HG02678 (cell line): ENCODE data around the gene EFNA1.
"Not testable (repeated sequence)": the region's sequence is repeated elsewhere in the genome, so short reads cannot be mapped to it uniquely, and the experiment has no call there.

Source experiments
- ATAC-seq: cut with Tn5 transposase; IDR thresholded peaks from one replicate; pipeline ENCODE4 v1.9.1; 2021; ENCODE audit warnings: mild to moderate bottlenecking, moderate library complexity; ENCODE audit not compliant: unreplicated experiment

The EFNA1 gene

DNA sequence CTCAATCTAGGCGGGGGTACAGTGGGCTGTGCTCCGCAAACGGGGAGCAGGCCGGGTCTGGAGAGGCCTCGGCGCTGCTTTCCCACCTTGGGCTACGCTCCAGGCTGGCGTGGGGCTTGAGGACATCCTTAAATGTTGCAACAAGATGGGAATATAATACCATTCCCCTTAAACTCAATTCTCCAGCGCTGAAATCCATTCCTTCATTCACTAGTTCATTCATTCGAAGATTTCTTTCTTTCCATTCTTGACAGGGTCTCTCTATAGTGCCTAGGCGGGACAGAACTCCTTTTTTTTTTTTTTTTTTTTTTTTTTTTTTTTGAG is 12.9 kb downstream of the EFNA1 start:
- no peak for ATAC-seq

DNA sequence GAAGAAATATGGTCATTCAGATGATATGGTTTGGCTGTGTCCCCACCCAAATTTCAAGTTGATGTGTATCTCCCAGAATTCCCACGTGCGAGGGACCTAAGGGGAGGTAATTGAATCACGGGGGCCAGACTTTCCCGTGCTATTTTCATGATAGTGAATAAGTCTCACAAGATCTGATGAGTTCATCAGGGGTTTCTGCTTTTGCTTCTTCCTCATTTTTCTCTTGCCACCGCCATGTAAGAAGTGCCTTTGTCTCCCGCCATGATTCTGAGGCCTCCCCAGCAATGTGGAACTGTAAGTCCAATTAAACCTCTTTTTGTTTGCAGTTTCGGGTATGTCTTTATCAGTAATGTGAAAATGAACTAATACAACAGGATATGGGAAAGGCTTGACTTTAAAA is 14.1 kb downstream of the EFNA1 start:
- no peak for ATAC-seq

DNA sequence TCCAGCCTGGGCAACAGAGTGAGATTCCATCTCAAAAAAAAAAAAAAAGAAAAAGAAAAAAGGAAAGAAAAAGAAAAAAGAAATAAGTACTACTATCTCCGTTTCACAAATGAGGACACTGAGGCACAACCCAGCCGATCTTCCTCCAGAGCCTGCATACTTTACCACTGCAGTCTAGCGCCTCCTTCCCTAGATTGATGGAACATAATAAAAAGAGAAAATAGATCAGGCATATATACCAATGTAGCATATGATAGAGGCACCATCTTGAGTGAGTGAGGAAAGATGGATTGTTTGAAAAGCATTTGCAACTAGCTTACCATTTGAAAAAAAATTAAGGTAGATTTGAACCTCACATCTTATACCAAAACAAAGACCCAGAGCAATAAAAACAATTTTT is 17.8 kb downstream of the EFNA1 start:
- no peak for ATAC-seq

DNA sequence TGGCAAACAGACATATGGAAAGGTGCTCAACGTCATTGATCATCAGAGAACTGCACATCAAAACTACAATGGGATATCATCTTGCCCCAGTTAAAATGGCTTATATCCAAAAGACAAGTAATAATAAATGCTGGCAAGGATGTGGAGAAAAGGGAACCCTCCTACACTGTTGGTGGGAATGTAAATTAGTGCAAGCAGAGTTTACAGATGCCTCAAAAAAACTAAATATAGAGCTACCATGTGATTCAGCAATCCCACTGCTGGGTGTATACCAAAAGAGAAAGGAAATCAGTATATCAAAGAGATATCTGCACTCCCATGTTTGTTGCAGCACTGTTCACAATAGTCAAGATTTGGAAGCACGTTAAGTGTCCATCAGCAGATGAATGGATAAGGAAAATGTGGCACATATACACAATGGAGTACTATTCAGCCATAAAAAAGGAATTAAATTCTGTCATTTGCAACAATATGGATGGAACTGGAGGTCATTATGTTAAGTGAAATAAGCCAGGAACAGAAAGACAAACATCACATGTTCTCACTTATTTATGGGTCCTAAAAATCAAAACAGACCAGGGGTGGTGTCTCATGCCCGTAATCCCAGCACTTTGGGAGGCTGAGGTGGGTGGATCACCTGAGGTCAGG is 28.4 kb downstream of the EFNA1 start:
- not testable (repeated sequence) for ATAC-seq

DNA sequence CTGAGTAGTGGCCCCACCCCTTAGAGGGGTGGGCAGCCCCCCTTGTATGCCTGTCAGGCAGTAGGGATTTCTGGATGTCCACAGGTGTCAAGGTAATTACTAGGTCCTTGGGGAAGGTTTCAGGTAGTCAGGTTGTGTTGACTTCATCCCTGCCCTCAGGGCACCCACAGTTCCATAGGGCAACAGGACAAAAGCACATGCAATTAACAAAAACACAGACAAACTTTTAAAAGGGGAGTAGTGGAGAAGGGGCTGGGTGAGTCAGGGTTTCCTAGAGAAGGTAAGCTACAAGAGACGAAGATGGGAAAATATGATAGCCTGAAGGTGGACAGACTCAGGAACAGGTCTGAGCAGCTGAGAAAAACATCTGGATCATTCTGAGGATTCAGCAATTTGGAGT is 31.3 kb downstream of the EFNA1 start:
- no peak for ATAC-seq

DNA sequence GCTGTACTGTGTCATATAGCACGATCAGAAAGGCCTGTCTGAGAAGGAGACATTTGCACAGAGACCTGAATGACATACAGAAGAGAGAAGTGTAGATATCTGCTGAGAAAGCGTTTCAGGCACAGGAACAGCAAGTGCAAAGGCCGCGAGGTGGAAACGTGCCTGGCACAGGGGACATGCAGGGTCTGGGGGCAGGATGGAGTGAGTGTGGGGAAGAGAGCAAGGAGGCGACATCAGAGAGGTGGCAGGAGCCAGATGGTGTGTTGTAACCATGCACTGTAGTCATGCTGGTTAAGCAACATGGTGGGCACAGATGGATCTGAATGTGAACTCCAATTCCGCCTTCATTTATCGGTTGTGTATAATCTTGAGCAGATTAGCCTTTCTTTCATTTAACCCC is 32.5 kb downstream of the EFNA1 start:
- no peak for ATAC-seq

DNA sequence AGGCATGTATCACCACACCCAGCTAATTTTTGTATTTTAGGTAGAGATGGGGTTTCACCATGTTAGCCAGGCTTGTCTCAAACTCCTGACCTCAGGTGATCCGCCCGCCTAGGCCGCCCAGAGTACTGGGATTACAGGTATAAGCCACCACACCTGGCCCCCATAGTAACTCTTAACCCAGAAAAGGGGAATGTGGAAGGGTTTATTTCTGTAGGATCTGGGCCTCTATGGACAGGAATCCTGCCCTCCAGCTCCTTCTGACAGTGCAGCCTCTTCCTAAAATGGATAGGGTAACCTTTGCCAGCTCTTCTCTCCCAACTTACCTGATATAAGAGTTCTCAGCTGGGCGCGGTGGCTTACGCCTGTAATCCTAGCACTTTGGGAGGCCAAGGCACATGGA is 35.0 kb downstream of the EFNA1 start:
- not testable (repeated sequence) for ATAC-seq

DNA sequence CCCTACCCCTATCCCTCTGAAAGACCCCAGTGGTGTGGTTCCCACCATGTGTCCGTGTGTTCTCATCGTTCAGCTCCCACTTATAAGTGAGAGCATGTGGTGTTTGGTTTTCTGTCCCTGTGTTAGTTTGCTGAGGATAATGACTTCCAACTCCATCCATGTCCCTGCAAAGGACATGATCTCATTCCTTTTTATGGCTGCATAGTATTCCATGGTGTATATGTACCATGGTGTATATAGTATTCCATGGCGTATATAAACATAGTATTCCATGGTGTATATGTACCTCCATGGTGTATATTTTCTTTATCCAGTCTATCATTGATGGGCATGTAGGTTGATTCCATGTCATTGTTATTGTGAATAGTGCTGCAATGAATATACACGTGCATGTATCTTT is 36.1 kb downstream of the EFNA1 start:
- not testable (repeated sequence) for ATAC-seq

DNA sequence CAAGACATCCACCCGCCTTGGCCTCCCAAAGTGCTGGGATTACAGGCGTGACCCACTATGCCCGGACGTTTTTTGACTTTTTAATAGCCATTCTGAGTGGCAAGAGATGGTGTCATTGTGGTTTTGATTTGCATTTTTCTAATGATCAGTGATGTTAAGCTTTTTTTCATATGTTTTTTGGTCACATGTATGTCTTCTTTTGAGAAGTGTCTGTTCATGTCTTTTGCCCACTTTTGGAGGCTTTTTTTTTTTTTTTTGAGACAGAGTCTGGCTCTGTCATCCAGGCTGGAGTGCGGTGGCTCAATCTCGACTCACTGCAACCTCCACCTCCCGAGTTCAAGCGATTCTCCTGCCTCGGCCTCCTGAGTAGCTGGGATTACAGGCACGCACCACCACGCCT is 36.9 kb downstream of the EFNA1 start:
- ATAC-seq, result not testable (repeated sequence)

DNA sequence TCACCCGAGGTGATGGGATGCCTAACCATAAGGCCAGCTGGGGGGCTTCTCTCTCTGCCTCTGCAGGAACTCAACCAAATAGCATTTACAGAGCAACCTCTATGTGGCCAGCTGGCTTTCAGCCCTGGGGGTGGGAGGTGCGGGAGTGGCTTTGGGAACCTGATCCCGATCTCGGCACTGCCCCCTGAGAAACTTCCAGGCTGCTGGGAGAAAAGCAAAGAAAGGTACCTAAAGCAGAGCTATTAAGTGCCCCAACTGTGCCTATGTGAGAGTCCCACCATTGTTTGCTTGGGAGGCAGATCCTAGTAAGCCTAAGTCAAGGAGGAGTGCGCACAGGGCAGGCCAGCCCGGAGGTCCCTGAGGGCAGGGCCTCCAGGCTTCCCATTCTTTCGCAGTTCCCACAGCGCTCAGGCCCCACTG is 38.4 kb downstream of the EFNA1 start:
- no peak for ATAC-seq

DNA sequence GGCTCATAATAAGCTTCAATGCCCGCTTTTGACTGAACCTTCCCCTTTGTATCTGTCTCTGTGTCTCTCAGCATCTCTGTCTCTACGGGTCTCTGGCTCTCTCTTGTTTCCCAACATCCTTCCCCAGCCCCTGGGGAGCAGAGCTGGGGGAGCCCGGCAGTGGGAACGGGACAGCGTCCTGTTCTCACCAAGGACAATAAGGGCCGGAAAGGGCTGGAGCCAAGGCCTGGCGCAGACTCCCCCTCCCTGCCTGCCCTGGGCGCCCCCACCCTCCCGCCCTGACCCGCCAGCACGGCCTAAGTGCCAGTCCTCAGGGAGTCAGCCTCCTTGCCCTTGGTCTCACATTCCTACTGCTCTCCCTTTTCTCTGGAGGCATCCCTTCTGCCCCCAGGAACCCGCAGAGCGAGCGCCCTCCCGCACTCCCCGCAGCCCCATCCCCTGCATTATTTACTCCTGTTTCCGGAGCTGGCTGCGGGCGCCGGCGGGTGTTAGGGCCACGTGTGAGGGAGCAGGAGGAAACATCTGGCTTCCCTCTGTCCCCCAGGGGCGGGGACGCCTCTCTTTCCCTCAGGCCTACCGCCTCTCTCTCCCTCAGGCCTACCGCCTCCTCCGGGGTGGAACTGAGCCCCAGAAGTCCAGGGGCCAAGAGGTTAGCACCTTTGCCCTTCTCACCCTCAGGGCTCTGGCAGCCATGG is 38.9 kb downstream of the EFNA1 start:
- ATAC-seq, result no peak

DNA sequence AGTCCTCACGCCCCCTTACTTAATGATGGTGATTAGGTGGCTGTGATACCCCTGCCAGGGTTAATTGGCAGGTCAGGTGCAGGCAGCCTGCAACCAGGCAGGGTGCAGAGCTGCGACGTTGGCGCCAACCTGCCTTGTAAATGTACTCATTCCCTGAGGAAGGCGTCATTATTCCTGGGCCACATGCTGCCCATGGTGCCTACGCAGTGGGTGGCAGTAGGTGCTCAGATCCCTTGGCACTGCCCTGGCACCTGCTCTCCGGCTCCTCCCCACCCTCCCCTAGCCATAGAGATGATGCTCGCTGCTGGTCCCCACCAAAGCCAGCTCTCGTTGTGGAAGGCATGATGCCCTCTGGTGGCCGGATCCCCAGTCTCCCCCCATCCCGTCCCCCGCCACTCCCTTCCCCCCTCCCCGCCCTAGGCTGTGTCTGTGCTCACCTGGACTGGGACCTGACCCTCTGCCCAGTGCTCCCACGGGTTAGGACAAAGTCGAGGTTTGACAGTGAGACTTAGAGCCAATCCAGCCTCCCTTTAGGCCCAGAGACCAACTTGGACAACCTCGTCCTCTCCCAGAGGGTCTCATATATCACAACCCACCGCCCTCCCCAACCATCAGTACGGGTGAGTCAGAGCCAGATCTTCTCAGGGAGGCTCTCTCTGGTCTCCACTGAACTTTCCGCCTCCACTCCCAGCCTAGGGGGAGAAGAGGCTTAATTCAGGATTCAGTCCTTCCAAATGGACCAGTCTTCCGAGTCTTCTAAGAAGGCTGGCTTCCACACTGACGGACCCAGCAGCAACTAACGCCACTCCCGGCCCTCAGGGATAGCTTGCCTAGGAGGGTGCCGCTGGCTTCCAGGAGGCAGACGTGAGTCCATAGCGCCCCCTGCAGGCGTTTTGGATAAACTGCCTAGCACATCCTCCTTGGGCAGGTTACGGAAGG is 39.8 kb downstream of the EFNA1 start:
- no peak for ATAC-seq

DNA sequence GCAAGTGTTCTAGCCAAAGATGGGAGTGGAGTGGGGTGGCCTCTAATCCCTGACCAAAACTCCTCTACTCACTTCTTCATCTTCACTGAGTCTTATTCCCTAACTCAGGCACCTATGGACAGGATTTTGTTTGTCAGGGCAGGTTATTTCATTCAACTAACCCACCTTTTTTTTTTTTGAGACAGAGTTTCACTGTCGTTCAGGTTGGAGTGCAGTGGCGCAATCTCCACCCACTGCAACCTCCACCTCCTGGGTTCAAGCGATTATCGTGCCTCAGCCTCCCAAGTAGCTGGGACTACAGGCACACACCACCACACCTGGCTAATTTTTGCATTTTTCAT is 40.4 kb downstream of the EFNA1 start:
- not testable (repeated sequence) for ATAC-seq

DNA sequence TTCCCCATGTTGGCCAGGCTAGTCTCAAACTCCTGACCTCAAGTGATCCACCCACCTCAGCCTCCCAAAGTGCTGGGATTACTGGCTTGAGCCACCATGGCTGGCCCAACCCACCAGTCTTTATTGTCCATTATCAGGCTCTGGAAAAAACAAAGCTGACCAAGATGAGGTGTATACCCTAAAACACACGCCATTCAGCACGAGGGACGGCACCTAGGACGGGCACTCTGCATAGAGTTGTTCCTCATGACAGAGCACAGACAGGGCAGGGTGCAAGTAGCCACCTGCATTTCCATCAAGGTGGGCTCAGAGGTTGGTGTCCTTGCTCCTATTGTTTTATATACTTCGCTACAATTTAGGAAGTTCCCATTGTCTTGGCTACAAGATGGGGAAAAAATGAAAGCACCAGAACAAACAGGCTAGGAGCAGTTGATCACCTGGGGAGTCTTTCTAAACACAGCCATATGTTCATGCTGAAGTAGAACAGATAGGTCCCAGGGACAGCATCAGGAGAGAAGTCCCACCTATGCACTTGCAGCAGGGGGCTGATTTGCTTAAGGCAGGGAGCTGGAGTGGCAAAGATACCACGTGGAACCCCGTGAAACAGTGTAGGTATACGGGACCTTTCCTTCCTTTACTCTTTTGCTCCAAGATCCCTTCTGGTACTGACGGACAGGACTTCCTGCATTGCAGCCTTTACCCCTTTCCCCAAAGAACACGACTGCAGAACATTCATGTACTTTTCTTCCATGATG is 41.0 kb downstream of the EFNA1 start:
- no peak for ATAC-seq

DNA sequence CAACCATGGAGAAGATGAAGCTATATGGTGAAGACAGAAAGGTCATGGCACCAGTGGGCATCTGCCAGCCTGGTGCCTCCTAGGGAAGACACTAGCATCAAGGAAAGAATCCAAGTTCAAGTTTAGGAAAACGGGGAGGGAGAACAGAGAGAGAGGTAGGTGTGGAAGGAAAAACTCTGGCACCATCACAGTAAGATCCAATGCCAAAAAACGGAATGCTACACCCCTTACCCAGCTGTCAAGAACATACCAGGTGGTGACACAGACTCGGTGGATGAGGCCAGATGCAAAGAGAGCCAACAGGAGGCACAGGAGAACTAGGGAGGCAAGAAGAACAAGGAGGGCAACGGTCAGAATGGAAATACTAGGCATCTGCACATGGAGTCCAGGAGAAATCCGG is 41.9 kb downstream of the EFNA1 start:
- ATAC-seq, result no peak

DNA sequence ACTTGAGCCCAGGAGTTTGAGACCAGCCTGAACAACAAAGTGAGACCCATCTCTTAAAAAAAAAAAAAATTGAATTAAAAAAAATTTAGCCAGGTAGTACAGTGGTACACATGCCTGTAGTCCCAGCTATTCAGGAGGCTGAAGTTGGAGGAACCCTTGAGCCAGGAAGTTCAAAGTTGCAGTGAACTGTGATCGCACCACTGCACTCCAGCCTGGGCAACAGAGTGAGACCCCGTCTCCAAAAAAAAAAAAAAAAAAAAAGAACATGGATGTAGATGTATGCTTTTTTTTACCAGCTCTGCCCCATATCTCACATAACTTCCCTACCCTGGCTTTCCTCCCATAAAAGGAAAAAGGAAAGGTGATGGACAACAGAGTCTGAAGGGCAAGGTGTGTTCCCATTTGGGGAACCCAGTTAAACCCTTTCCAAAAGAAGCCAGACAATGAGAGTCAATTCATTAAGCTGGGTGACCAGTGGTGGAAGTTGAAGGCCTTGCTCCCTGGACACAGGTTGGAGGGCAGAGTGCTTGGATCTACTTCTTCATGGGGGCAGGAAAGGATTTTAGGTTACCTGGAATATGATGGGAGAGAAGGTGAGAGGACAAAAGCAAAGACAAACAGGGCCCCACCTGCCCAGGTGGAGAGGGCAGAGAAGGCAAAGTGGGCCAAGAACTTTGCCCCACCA is 42.6 kb downstream of the EFNA1 start:
- ATAC-seq, result no peak

DNA sequence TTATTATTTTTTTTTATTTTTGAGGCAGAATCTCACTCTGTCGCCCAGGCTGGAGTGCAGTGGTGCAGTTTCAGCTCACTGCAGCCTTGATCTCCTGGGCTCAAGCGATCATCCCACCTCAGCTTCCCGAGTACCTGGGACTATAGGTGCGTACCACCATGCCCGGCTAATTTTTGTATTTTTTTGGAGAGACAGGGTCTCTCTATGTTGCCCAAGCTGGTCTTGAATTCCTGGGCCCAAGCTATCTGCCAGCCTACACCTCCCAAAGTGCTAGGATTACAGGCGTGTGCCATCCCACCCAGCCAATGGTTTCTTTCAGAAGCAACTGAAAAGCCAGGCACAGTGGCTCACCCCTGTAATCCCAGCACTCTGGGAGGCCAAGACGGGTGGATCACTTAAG is 43.1 kb downstream of the EFNA1 start:
- ATAC-seq, result no peak

DNA sequence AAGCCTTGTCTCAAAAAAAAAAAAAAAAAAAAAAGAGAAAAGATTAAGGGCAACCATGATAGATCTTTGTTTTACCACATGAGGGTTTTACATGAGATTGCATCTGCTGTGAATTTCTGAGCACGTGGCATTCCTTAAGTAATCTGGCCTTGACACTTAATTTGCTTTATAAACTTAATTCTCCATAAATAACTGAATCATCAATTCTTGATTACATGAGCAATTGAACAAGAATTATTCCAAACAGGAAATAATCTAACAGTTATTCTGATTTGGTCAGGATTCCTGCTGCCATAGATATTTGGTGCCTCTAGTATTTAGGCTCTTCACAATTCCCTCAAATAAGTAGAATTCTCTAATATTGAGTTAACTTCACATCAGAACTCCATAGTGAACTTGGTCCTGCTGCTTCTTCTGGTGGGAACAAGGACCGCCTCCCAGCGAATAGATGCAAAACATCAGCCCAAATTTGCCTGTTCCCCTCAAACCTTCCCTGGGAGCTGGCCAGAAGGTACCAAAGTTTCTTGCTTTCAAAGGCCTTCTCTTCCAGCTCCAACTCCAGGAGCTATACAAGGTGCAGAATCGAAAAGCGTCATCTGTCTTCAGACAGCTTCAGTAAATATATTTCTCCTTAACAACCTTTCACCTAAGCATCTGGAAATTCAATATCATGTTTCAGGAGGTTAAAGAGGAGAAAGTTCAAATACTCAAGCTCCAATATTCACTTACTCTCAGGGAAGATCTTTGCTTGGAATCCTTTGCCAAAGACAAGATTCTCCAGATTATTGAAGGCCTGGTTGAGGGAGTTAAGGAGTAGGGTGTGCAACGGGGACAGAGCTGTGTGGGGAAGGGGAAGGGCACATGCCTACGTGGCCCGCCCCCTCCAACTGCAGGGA is 44.4 kb downstream of the EFNA1 start:
- peak; percentile 20 for ATAC-seq

DNA sequence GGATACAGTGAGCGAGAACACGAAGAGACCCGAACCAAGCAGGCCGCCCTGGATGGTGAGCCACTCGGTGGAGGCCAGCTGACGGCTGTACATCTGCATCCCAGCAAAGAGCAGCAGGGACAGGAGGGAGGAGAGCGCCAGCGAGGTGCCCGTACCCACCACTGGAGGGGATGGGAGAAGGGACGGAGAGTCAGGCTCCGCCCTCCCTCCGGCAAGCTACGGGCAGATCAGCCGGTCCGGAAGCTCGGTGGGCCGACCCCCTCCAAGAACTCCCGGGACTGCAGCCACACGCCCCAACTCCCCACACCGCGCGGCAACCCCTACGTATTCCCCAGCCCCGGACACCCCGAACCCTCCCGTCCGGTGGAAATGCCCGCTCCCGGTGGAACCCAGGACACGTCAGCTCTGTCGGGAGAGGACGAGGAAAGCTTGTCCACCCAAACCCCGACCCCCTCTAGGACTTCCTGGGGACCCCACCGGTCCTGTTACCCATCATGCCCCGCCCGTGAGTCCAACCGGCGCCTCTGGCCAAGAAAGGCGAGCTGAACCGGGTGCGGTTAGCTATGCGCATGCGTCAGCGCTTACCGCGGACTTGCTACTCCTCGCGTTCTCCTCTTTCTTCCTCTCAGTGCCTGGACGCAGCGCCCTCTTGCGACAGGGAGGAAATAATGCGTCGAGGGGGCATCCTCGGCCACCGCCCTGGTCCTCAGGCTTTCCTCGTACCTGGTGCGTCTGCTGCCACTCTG is 45.2 kb downstream of the EFNA1 start, which contains the start of gene KRTCAP2:
TSS of gene KRTCAP2 (minus strand) at position 573 of the 746 bp plus-strand sequence. CDS start at position 493, 80 bp downstream.
- ATAC-seq, result peak; percentile 82
